ENCODE measurements around the gene ZNF474. TPM values are rescaled to one million over a fixed set of nuclear protein-coding genes. Genes with fewer than 3 reads are reported as not detected.

ZNF474 gene
- total and polyA plus RNA-seq, 2 of the 4 experiments (the other 2 are of a cell fraction) = 0.24 to 0.54 TPM

GRCh38 chr5:122149321-122150090 lies 20.2 kb downstream of the ZNF474 start:
- ChIA-PET POLR2A (ENCODE audit: unreplicated experiment) (no interaction called here), CTCF (no interaction called here)
- BruUV-seq (replicated peaks) = no TSS peak
- Histone ChIP-seq H3K9me3 (ENCODE audit: control insufficient read depth, insufficient read depth, low read length) (no peaks in the 10 kb centered on the region), H3K4me1 (ENCODE audit: control insufficient read depth, insufficient read depth, low read length) (peaks cover 25% of the 10 kb centered on the region), H4K91ac (ENCODE audit: insufficient read depth, low read depth, low read length) (no peak overlapping the region; the same call in 1 of the 2 replicates), H3K36me3 (ENCODE audit: control insufficient read depth, insufficient read depth, low read length) (no peaks in the 10 kb centered on the region), H3K18ac (ENCODE audit: low read depth, low read length) (peak overlapping the region; percentile 38; the same call in 1 of the 2 replicates), H2AK9ac (replicated peaks; ENCODE audit: low read depth, low read length, poor library complexity) (no peak overlapping the region), H4K8ac (ENCODE audit: low read depth in 2 of 2, low read length in 2 of 2) (no peak overlapping the region), H2AFZ (replicated peaks; ENCODE audit: low read length, poor library complexity) (no peak overlapping the region), H3K4ac (ENCODE audit: low read depth, low read length) (peak overlapping the region; percentile 58; the same call in 1 of the 2 replicates), H3K9ac (ENCODE audit: low read depth, low read length) (no peak overlapping the region), H3K27ac (ENCODE audit: insufficient read depth, low read length) (no peak overlapping the region), H2BK5ac (ENCODE audit: low read depth, low read length, poor library complexity, severe bottlenecking) (no peak overlapping the region), H3K4me2 (ENCODE audit: low read depth, low read length) (no peak overlapping the region), H3K27me3 (ENCODE audit: control insufficient read depth, insufficient read depth, low read length) (no peaks in the 10 kb centered on the region), H3K79me1 (ENCODE audit: low read depth in 1 of 2, low read length in 2 of 2) (peaks cover 10 to 21% of the 10 kb centered on the region in 2 experiments; a peak in 3 of 4 replicates), H3K56ac (ENCODE audit: extremely low read depth, insufficient read depth, low read length) (no peak overlapping the region), H3K14ac (replicated peaks; ENCODE audit: low read depth, low read length) (no peak overlapping the region; the same call in 1 of the 2 replicates), H3K23ac (ENCODE audit: low read depth, low read length) (0 out of 2 replicates have a peak overlapping the region, but pooled peaks have one; percentile 9), H2AK5ac (ENCODE audit: low read depth, low read length) (no peak overlapping the region), H4K20me1 (ENCODE audit: insufficient read depth, low read length) (no peaks in the 10 kb centered on the region), H4K5ac (ENCODE audit: low read depth, low read length) (no peak overlapping the region), H3K4me3 (ENCODE audit: insufficient read depth, low read depth, low read length) (no peak overlapping the region), H2BK120ac (ENCODE audit: low read depth, low read length) (peak overlapping the region; percentile 41), H2BK15ac (ENCODE audit: low read depth, low read length) (peak overlapping the region; percentile 25; the same call in 1 of the 3 replicates), H3K9me1 (ENCODE audit: insufficient read depth, low read length) (peaks cover 22% of the 10 kb centered on the region), H2BK20ac (ENCODE audit: low read depth, low read length) (peak overlapping the region; percentile 43)
- TF ChIP-seq CTCF (conservative IDR thresholded peaks at IDR 0.05; ENCODE audit: low read depth, low read length) = no peak
- no peak for TF ChIP-seq USF2 (IDR thresholded peaks at IDR 0.05; ENCODE audit: low read depth, low read length)
- no peak for TF ChIP-seq POLR2A (IDR thresholded peaks at IDR 0.05; ENCODE audit: low read depth, low read length)
- TF ChIP-seq FOS (IDR thresholded peaks at IDR 0.05; ENCODE audit: low read depth, low read length) = no peak
- no peak for TF ChIP-seq SMC3 (IDR thresholded peaks at IDR 0.05; ENCODE audit: low read depth, low read length)
- TF ChIP-seq, protein P1, sequence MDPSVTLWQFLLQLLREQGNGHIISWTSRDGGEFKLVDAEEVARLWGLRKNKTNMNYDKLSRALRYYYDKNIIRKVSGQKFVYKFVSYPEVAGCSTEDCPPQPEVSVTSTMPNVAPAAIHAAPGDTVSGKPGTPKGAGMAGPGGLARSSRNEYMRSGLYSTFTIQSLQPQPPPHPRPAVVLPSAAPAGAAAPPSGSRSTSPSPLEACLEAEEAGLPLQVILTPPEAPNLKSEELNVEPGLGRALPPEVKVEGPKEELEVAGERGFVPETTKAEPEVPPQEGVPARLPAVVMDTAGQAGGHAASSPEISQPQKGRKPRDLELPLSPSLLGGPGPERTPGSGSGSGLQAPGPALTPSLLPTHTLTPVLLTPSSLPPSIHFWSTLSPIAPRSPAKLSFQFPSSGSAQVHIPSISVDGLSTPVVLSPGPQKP (IDR thresholded peaks at IDR 0.05; ENCODE audit: borderline replicate concordance, low read depth, low read length) = no peak
- TF ChIP-seq BHLHE40 (IDR thresholded peaks at IDR 0.05; ENCODE audit: low read depth, low read length) = no peak
- no peak for TF ChIP-seq RCOR1 (IDR thresholded peaks at IDR 0.05; ENCODE audit: insufficient replicate concordance, low read length)
- TF ChIP-seq MXI1 (IDR thresholded peaks at IDR 0.05; ENCODE audit: borderline replicate concordance, low read depth, low read length) = no peak
- ATAC-seq (ENCODE audit: low read depth) (no peak), DNase-seq (no peak)
- dilution Hi-C loops (cut with HindIII; ENCODE audit: low sequenced_read_pairs, unreplicated experiment) = no loop called here
- in situ Hi-C loops (cut with MboI; ENCODE audit: low sequenced_read_pairs) = loop anchor here (10.0 kb wide), 1 partner anchor 185 kb away; the partner anchor contains the start of gene SRFBP1
- intact Hi-C loops (cut with micrococcal nuclease) = no loop called here
- WGBS, 2 experiments (ENCODE audit: extremely low coverage in 2 of 2, insufficient read length in 1 of 2) = 100% methylated on average over 1 of the region's 4 CpGs; no CpG with 5 or more reads in 1 of the 2 experiments
